Middle frontal gyrus (tissue), 1 donor: Measurements from ENCODE around the gene HABP4.
A peak's percentile ranks its signal among the peaks of the same experiment; 100 is the strongest.

Experiments used
- DNase-seq: peaks from one replicate; pipeline ENCODE4 v3.0.0-alpha.2; 2015; ENCODE audit warnings: low spot score; ENCODE audit errors: extremely low spot score

HABP4 gene

DNA sequence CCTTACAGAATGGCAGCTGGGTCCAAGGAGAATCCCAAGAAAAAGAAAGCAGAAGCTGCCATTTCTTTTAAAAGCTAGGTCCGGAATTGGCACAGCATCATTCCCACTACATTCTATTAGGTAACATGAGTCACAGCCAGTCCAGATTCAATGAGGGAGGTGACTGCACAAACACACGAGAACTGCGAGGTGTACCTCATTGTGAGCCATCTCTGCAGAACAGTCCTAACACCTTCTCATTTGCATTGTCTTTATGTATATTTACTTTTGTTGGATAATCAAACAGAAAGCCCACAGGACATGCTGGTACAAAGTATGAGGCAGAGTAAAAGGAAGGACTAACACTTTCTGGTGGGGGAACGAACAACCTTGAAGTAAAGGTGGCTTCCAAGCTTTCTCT, 14.6 kb upstream of the HABP4 start:
- DNase-seq = no peak

DNA sequence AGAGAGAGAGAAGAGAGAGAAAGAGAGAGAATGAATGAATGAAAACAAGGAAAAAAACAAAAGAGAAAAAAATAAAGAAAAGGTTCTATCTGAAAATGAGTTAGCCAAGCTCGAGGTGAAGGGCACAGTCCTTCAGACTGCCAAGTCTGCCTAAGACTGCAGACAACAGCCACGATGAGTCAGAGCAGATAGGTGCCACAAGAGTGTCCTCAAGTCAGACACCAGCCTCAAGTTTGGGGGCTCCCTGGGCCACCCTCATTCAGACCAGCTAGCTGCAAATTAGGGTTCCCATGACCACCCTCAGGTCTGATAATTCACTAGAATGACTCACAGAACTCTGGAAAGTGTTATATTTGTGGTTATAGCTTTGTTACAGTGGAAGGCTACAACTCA, 13.9 kb upstream of the HABP4 start:
- no peak for DNase-seq

GRCh38 chr9:96436456-96437126, 13.4 kb upstream of the HABP4 start:
- no peak for DNase-seq

- no peak for DNase-seq
Observed at GRCh38 chr9:96437454-96437853, 12.5 kb upstream of the HABP4 start.

DNA sequence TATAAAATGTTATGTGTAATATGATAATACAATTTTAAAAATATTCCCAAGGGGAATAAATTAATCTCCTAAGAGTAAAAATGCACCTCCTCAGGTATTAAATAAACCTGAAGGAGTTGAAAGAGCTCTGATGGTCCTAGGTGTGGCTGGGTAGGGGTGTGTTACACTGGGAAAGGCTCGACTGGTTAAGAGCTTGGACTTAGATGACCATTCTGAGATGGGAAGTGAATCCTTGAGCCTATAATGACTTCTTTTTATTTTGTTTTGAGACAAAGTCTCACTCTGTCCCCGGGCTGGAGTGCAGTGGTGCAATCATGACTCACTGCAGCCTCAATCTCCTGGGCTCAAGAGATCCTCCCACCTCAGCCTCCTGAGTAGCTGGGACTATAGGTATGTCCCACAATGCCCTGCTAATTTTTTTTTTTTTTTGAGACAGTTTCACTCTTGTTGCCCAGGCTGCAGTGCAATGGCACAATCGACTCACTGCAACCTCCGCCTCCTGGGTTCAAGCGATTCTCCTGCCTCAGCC, 9.2 kb upstream of the HABP4 start:
- no peak for DNase-seq

- DNase-seq = no peak
Observed at GRCh38 chr9:96441798-96442445, 8.0 kb upstream of the HABP4 start.

DNA sequence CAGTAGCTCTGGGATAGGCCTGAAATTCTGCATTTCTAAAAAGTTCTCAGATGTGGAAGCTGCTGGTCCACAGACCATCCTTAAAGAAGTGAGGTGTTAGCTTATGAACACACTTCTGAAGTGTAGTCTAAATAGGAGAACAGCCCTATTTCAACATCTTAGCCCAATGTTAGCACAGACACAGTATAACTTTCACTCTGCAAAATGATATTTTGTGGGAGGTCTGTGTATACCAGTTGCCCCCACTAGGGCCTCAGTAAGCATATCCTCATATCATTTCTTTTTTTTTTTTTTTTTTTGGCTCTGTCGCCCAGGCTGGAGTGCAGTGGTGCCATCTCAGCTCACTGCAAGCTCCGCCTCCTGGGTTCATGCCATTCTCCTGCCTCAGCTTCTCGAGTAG, 7.5 kb upstream of the HABP4 start:
- no peak for DNase-seq

- no peak for DNase-seq
Observed at GRCh38 chr9:96447406-96447805, 2.6 kb upstream of the HABP4 start.

DNA sequence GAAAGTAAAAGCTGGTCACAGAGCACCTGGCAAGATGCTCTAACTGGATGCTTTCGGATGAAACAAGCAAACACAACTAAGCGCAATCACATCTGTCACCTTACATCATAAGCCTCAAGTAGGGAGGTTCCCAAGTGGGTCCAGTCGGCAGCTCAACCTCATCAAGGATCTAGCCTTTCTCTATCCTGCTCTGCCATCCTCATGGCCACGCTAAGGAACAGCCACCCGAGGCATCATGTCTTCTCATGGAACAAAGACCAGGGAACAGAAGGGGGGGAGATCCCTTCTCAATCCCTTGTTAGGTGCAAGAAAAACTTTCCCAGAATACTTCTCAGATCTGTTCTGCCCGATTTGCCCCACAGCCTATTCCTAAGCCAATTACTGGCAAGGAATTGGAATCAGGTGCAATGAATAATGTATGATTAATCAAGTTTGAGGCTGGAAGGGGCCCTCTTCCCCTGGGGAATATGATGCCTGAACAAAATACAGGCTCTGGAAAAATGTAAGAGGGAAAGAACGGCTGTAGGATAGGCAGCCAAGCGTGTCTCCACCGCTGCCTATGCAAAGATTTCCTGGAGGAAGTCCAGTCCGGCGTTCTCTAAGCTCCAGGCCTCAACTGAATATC, 1.3 kb upstream of the HABP4 start:
- DNase-seq = no peak

GRCh38 chr9:96449523-96449844, 485 bp upstream of the HABP4 start:
- DNase-seq = no peak

DNA sequence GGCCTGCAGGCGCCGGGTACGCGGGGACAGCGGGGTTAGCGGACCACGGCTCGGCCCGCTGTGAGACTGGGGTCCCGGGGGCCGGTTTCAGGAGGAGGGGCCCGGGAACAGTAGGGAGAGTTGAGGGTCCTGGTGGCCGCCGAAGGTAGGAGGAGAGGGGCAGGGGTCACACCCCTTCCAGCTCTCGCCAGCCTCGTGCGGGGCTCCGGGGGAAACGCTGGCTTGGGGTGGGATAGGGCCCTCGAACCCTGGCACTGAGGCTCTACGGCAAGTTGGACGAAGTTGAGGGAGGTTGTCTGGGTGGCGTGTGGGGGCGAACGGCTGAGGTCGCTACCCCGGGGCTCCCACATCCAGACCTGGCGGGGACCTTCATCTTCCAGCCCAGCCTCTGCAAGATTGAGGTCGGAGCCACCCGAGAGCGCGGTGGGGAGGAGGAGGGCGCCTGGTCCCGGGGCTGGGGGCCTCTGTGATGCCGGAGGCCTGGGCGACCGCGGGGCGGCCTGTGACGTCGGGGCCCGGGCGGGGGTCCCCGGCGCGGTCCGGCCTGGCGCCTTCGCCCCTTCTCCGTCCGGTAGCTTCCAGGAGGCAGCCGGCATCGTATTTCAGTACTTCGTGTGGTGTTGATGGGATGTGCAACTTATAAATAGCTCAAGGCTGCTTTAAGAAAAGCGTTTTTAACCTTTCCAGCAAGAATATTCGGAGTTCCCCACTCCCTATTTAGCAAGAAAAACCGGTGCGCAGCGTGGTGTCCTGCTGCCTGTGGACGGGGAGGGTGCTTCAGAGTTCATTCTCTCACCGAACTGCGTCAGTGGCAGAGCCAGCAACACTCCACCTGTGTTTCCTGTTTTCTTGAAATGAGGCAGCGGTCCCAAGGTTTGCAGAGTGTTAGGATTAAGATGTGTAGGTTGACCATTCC, 902 bp downstream of the HABP4 start:
- no peak for DNase-seq

- peak; percentile 63 for DNase-seq
Observed at GRCh38 chr9:96453625-96454024, 3.7 kb downstream of the HABP4 start.

DNA sequence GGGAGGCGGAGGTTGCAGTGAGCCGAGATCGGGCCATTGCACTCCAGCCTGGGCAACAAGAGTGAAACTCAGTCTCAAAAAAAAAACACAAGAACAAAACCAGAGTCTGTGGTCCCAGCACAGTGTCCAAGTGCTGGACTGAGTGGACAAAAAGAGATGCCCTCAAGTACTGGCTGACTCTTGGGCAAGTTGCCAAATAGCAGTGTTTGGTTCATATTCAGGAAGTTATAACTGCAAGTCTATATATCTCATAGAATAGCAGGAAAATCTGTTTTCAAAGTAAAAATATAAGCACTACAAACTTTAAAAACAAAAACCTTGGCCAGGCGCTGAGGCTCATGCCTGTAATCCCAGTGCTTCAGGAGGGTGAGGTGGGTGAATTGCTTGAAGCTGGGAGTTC, 7.3 kb downstream of the HABP4 start:
- DNase-seq = no peak

- DNase-seq = no peak
Observed at GRCh38 chr9:96458226-96458625, 8.3 kb downstream of the HABP4 start.

DNA sequence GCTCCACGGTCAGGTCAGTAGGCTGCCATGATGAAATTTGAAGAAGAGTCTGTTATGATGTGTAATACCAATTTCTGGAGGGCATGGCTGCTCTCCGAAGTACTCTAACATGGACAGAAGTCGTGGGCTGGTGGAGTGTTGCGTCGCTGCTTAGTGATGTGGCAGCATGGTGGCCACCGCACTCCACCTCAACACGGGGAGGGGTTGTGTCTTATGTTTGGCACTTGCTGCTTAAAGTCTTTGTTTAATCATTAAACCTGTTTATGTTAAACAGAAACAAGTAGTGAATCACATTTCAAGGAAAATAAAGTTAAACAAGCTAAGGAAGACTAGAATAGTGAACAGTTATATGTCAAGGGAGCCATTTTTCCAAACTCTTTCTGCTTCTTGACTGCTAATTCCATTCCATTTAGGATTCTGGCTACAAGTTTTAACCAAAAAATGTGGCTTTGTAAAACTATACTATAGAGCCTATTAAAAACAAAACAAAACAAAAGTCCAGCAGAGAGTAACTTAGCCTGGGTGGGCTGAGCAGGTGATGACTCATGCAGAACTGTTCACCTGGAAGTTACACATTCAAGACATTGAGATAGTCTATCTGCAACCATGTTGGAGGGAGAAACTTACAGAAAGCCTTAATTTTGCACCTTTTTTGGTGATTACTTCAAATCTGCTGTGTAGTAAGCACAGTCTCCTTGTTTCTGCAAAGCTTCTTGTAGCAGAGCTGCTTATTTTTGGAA, 9.5 kb downstream of the HABP4 start:
- DNase-seq = no peak

- no peak for DNase-seq
Observed at GRCh38 chr9:96460470-96460869, 10.5 kb downstream of the HABP4 start.

GRCh38 chr9:96460882-96461281, 10.9 kb downstream of the HABP4 start:
- DNase-seq = no peak

- no peak for DNase-seq
Observed at GRCh38 chr9:96461336-96461735, 11.4 kb downstream of the HABP4 start.

DNA sequence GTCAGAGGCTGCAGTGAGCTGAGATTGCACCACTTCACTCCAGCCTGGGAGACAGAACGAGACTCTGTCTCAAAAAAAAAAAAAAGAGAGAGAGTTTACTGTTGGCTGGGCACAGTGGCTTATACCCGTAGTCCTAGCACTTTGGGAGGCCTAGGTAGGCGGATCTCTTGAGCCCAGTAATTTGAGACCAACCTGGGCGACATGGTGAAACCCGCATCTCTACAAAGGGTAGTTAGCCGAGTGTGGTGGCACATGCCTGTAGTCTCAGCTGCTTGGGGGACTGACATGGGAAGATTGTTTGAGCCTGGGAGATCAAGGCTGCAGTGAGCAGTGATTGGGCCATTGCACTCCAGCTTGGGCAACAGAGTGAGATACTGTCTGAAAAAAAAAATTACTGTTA, 12.6 kb downstream of the HABP4 start:
- no peak for DNase-seq

GRCh38 chr9:96464426-96464825, 14.5 kb downstream of the HABP4 start:
- DNase-seq = no peak

- no peak for DNase-seq
Observed at GRCh38 chr9:96467784-96468183, 17.8 kb downstream of the HABP4 start.
